Measurements from ENCODE around the gene PIK3R5.

DNA sequence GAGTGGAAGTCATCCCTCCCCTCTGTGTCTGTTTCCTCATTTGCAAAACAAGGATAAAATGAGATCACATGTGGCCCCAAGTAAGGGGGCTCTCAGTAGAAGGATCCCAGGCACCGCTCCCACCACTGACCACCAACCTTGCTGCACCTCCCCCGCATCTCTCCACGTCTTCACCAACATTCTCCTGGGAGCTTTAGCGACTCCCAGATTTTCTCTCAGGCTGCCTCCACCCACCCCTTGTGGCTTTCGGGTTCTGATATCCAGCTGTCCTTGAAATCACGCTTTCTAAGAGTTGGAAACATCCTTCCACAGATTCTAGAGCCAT lies 39.4 kb upstream of the PIK3R5 start:
- TF ChIP-seq, protein P1, sequence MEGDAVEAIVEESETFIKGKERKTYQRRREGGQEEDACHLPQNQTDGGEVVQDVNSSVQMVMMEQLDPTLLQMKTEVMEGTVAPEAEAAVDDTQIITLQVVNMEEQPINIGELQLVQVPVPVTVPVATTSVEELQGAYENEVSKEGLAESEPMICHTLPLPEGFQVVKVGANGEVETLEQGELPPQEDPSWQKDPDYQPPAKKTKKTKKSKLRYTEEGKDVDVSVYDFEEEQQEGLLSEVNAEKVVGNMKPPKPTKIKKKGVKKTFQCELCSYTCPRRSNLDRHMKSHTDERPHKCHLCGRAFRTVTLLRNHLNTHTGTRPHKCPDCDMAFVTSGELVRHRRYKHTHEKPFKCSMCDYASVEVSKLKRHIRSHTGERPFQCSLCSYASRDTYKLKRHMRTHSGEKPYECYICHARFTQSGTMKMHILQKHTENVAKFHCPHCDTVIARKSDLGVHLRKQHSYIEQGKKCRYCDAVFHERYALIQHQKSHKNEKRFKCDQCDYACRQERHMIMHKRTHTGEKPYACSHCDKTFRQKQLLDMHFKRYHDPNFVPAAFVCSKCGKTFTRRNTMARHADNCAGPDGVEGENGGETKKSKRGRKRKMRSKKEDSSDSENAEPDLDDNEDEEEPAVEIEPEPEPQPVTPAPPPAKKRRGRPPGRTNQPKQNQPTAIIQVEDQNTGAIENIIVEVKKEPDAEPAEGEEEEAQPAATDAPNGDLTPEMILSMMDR (optimal IDR thresholded peaks at IDR 0.05 in 1 of 3, IDR thresholded peaks at IDR 0.05 in 1 of 3, conservative IDR thresholded peaks at IDR 0.05 in 1 of 3; ENCODE audit: extremely low read depth in 1 of 3, insufficient read depth in 2 of 3, low read length in 3 of 3): no peak
- no peak for TF ChIP-seq EZH2 (IDR thresholded peaks at IDR 0.05; ENCODE audit: low read length)
